AG20443 (cell line): ENCODE results near the gene POU2F3.

Source experiments
- DNase-seq: peaks from one replicate; pipeline ENCODE4 v3.0.0; 2012; ENCODE audit warnings: low spot score, mixed read lengths

The POU2F3 gene

DNA sequence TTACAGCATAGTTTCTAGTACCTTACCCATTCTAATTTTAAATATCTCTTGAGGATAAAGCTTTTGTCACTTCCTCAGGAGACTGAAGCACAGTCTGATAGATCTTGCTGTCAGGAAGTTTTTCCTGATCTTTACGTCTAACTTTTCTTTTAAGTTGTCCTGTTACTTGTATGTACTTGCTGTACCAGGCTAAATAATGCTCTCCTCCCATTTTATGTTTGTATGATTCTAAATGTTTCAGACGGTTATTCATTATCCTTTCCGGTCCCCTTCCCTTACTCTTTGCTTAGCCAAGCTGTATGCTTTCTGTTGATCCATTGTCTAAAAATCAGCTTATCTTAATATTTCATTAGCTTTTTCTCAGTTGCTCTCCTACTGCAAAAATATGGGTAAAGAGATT, 102.3 kb downstream of the POU2F3 start:
- no peak for DNase-seq

- no peak for DNase-seq
Measured at GRCh38 chr11:120342678-120343077, 102.7 kb downstream of the POU2F3 start.

DNA sequence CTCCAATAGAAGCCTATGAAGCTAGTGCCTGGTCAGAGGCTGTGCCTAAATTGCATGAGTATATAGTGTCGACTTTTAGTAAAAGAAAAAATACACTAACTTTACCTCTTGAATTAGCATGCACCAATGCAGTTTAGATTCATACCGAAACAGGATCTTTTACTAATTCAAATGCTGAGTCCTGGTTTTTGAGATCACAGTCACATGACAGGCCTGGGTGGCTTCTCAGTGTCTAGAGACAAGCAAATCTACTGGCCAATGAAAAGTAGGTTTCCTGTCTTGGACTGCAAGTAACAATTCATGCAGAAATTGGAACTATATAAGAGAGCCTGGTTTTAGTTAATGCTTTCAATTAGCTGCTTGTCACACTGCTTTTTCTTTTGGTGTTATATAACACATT, 103.5 kb downstream of the POU2F3 start:
- DNase-seq = no peak

DNA sequence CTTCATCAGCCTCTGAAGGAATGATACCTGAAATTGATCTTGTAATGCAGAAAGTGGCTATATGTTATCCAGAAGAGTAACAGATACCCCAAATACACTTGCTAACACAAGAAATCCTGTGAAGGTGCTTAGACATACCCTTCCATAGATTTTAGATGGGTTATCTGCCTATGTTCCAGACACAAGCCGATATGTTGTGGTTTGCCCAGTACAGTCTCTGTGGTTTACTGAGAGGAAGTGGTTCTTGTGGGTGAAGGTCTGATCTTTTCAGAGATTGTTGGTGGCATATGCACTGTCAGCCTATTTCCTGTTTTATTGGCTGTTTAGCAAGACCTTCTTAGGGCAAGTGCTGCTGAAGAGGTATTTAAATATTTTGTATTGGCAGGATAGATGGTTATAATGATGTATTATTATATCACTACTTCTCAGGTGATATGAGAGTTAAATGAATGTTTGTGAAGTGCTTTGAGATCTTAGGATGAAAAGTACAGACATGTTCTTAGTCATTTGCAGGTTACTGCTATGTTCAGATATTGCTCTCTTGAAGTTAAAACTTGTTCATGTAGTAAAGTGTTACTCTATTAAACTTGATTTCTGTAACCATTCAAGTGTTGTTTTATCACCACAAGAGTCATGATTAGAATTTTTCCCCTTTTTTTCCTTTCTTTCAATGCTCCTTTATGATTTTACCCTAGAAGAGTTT, 104.5 kb downstream of the POU2F3 start:
- DNase-seq = no peak

GRCh38 chr11:120346233-120346632, 106.3 kb downstream of the POU2F3 start:
- DNase-seq = no peak

- no peak for DNase-seq
Measured at GRCh38 chr11:120350637-120351036, 110.7 kb downstream of the POU2F3 start.

- no peak for DNase-seq
Measured at GRCh38 chr11:120352405-120352804, 112.5 kb downstream of the POU2F3 start.

- DNase-seq = no peak
Measured at GRCh38 chr11:120354068-120354467, 114.1 kb downstream of the POU2F3 start.

- no peak for DNase-seq
Measured at GRCh38 chr11:120354779-120355178, 114.8 kb downstream of the POU2F3 start.

GRCh38 chr11:120357620-120358019, 117.7 kb downstream of the POU2F3 start:
- DNase-seq = no peak

GRCh38 chr11:120358729-120359128, 118.8 kb downstream of the POU2F3 start:
- no peak for DNase-seq

DNA sequence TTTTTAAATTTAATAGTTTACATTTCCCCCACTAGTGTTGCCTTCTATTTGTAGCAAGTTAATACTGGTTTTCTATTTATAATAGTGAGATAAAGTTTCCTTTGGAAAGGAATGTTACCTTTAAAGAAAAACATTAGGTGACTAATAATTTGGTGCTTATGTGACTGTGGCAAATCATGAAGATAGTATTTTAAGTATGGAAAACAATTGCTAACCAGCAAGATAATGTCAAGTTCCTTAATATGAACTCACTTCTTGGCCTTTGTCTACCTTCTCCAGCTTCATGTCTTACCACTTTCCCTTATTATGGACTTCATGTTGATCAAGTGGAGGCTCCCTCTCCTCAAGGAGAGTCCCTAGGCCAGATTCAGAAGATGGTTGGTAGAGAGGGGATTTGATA, 123.5 kb downstream of the POU2F3 start:
- DNase-seq = no peak

DNA sequence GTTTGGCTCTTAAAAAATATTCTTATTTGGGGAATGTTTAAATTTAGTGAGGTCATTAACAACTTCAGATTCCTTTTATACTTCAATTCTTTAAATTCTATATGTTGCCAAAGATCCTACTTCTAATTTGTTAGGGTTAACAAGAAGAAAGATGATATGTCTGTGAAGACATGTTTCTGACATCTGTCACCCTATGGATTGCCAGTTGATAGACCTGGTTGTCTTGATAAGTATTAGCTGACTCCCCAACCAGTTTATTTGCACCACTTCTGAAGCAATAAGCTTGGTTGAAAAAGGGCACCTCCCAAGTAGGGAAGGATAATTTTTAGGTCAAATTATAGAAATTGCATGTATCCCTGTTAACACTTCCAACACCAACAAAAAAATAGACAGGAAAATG, 125.6 kb downstream of the POU2F3 start:
- DNase-seq = no peak
